IMR-90 (cell line): ENCODE measurements around the gene SLFN12L. TPM values are rescaled to one million over a fixed set of nuclear protein-coding genes. Genes with fewer than 3 reads are reported as not detected.
"Not testable (repeated sequence)": the region's sequence is repeated elsewhere in the genome, so short reads cannot be mapped to it uniquely, and the experiment has no call there.

Source experiments
- ATAC-seq: fragments of 200-7000 bp; cut with Tn5 transposase; 2 replicates; pipeline ENCODE4 v1.9.1; 2020; ENCODE audit warnings: low read depth, mild to moderate bottlenecking, moderate library complexity
- BruUV-seq: library from RNA; stranded (reverse); fragments of 400-500 nt; replicated peaks from 2 replicates; lab custom pipeline; 2021; lab: Mats Ljungman, UMichigan
- CTCF ChIA-PET: fragments of 300-600 bp; formaldehyde crosslinking; extraction: SDS; loops from one replicate; lab custom pipeline; 2021; ENCODE audit warnings: antibody characterized with exemption; lab: Yijun Ruan, JAX
- POLR2A ChIA-PET: fragments of 300-600 bp; sonication (Branson Sonifier 250); formaldehyde crosslinking; loops from one replicate; lab custom pipeline; 2022; ENCODE audit warnings: antibody characterized with exemption; ENCODE audit not compliant: unreplicated experiment; lab: Charles Lee
- DNase-seq: peaks from one replicate; pipeline ENCODE4 v3.0.0; 2013
- H2AFZ ChIP-seq: replicated peaks from 2 replicates; pipeline ENCODE3; 2013; ENCODE audit warnings: low read length, mild to moderate bottlenecking; ENCODE audit not compliant: poor library complexity
- H2AK5ac ChIP-seq: 2 replicates; pipeline ENCODE4 v1.6.1; 2013; ENCODE audit warnings: low read depth, low read length, inconsistent platforms
- H2AK9ac ChIP-seq: replicated peaks from 2 replicates; pipeline ENCODE3; 2013; ENCODE audit warnings: mild to moderate bottlenecking, low read depth, low read length, moderate library complexity; ENCODE audit not compliant: poor library complexity
- H2BK120ac ChIP-seq: 2 replicates; pipeline ENCODE4 v1.6.1; 2013; ENCODE audit warnings: low read depth, low read length, inconsistent platforms
- H2BK15ac ChIP-seq: 3 replicates; pipeline ENCODE4 v1.6.1; 2013; ENCODE audit warnings: low read depth, low read length, inconsistent platforms
- H2BK20ac ChIP-seq: 2 replicates; pipeline ENCODE4 v1.6.1; 2013; ENCODE audit warnings: low read depth, mild to moderate bottlenecking, inconsistent platforms, low read length, moderate library complexity
- H2BK5ac ChIP-seq: 2 replicates; pipeline ENCODE4 v1.6.1; 2013; ENCODE audit warnings: mild to moderate bottlenecking, low read depth, low read length, inconsistent platforms; ENCODE audit not compliant: poor library complexity, severe bottlenecking
- H3K14ac ChIP-seq: replicated peaks from 2 replicates; pipeline ENCODE4 v1.6.1; 2013; ENCODE audit warnings: low read depth, low read length, inconsistent platforms
- H3K18ac ChIP-seq: 2 replicates; pipeline ENCODE4 v1.6.1; 2013; ENCODE audit warnings: low read depth, low read length, control low read depth
- H3K23ac ChIP-seq: 2 replicates; pipeline ENCODE4 v1.6.1; 2013; ENCODE audit warnings: low read depth, low read length, inconsistent platforms
- H3K27ac ChIP-seq: 2 replicates; pipeline ENCODE4 v1.5.1; 2013; ENCODE audit warnings: mild to moderate bottlenecking, control low read depth, low read length; ENCODE audit not compliant: insufficient read depth
- H3K27me3 ChIP-seq: 2 replicates; pipeline ENCODE4 v1.6.1; 2013; ENCODE audit warnings: low read length; ENCODE audit not compliant: control insufficient read depth, insufficient read depth
- H3K36me3 ChIP-seq: 2 replicates; pipeline ENCODE4 v1.6.1; 2013; ENCODE audit warnings: low read length, mixed read lengths; ENCODE audit not compliant: control insufficient read depth, insufficient read depth
- H3K4ac ChIP-seq: 2 replicates; pipeline ENCODE4 v1.6.1; 2013; ENCODE audit warnings: low read depth, low read length, inconsistent platforms
- H3K4me1 ChIP-seq: 2 replicates; pipeline ENCODE4 v1.6.1; 2013; ENCODE audit warnings: low read length, mixed read lengths; ENCODE audit not compliant: control insufficient read depth, insufficient read depth
- H3K4me2 ChIP-seq: 2 replicates; pipeline ENCODE4 v1.6.1; 2013; ENCODE audit warnings: low read depth, mild to moderate bottlenecking, control low read depth, low read length, moderate library complexity
- H3K4me3 ChIP-seq: 2 replicates; pipeline ENCODE4 v1.5.1; 2013; ENCODE audit warnings: low read depth, mild to moderate bottlenecking, control low read depth, low read length, moderate library complexity; ENCODE audit not compliant: insufficient read depth
- H3K56ac ChIP-seq: 2 replicates; pipeline ENCODE4 v1.6.1; 2013; ENCODE audit warnings: low read length, inconsistent platforms; ENCODE audit not compliant: insufficient read depth; ENCODE audit errors: extremely low read depth
- H3K79me1 ChIP-seq, 2 experiments: 2 replicates each; pipeline ENCODE4 v1.6.1; 2013; ENCODE audit warnings: low read length in 2 of 2, inconsistent platforms in 1 of 2, low read depth in 1 of 2
- H3K9ac ChIP-seq: 2 replicates; pipeline ENCODE4 v1.6.1; 2013; ENCODE audit warnings: low read depth, low read length, control low read depth
- H3K9me1 ChIP-seq: 2 replicates; pipeline ENCODE4 v1.6.1; 2013; ENCODE audit warnings: low read length, inconsistent platforms; ENCODE audit not compliant: insufficient read depth
- H3K9me3 ChIP-seq: 2 replicates; pipeline ENCODE4 v1.6.1; 2013; ENCODE audit warnings: low read length; ENCODE audit not compliant: control insufficient read depth, insufficient read depth
- H4K20me1 ChIP-seq: 2 replicates; pipeline ENCODE4 v1.6.1; 2013; ENCODE audit warnings: low read length, inconsistent platforms; ENCODE audit not compliant: insufficient read depth
- H4K5ac ChIP-seq: 2 replicates; pipeline ENCODE4 v1.6.1; 2013; ENCODE audit warnings: mild to moderate bottlenecking, low read depth, low read length, control low read depth
- H4K8ac ChIP-seq, 2 experiments: 2 replicates each; pipeline ENCODE4 v1.6.1; 2013; ENCODE audit warnings: low read depth in 2 of 2, low read length in 2 of 2, control low read depth in 1 of 2, inconsistent platforms in 1 of 2
- H4K91ac ChIP-seq: 2 replicates; pipeline ENCODE4 v1.6.1; 2013; ENCODE audit warnings: low read depth, low read length, inconsistent platforms; ENCODE audit not compliant: insufficient read depth
- WGBS, 2 experiments: methylation state at CpG; one replicate each; pipeline versions ENCODE4 v1.1.5 to v1.1.7; 2013; ENCODE audit warnings: missing lambda C conversion rate in 2 of 2; ENCODE audit not compliant: insufficient read length in 1 of 2; ENCODE audit errors: extremely low coverage in 2 of 2; 5-methylcytosine and 5-hydroxymethylcytosine counted together
- dilution Hi-C: fragments of 300-500 bp; cut with HindIII; formaldehyde crosslinking; loops from one replicate; pipeline ENCODE4 v1.14.3; 2018; ENCODE audit warnings: low sequenced_read_pairs; ENCODE audit not compliant: unreplicated experiment
- in situ Hi-C: fragments of 300-500 bp; cut with MboI; formaldehyde crosslinking; loops from 3 replicates; pipeline ENCODE4 v1.14.3; 2019; ENCODE audit warnings: low sequenced_read_pairs, inconsistent platforms, mixed read lengths
- intact Hi-C: fragments of 100-400 bp; cut with micrococcal nuclease; formaldehyde crosslinking; loops from 2 replicates; pipeline ENCODE4 v1.10.0; 2022
- polyA plus RNA-seq, 3 experiments: library from polyadenylated mRNA; depleted of rRNA; stranded (reverse); fragments of >200 nt; gene quantifications; 2 replicates each; pipeline ENCODE4 v1.2.3, GENCODE V29; 2012; ENCODE audit warnings: low replicate concordance in 1 of 3
- total RNA-seq: library from RNA; depleted of rRNA; stranded (reverse); fragments of >200 nt; gene quantifications from 2 replicates; pipeline ENCODE4 v1.2.3, GENCODE V29; 2012

SLFN12L gene
- total and polyA plus RNA-seq, 2 of the 4 experiments (the other 2 are of a cell fraction) = 0.18 TPM; not detected in 1

DNA sequence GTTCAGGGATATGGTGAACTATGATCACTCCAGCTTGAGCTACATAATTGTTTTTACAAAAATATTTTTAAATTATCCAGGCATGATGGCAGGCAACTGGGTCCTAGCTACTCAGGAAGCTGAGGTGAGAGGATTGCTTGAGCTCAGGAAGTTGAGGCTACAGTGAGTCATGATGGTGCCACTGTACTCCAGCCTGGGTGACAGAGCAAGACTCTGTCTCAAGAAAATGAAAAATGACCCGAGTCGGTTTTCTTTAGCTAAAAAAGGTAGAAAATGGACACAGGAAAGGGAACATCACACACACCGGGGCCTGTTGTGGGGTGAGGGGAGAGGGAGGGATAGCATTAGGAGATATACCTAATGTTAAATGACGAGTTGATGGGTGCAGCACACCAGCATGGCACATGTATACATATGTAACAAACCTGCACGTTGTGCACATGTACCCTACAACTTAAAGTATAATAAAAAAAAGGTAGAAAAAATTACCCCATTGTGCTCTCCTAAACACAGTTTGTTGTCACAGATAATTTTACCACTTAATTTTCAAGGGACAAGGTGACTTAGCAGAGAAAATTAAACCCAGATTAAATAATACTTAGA lies 15.7 kb downstream of the SLFN12L start:
- H3K79me1 ChIP-seq, H4K20me1 ChIP-seq, dilution Hi-C loops, H2AK9ac ChIP-seq, CTCF ChIA-PET, BruUV-seq, H3K9me1 ChIP-seq, H4K91ac ChIP-seq, H2BK5ac ChIP-seq, H2BK15ac ChIP-seq, H3K36me3 ChIP-seq, H3K4ac ChIP-seq, H2AFZ ChIP-seq, H3K18ac ChIP-seq, H3K27ac ChIP-seq, H3K4me2 ChIP-seq, H2AK5ac ChIP-seq, DNase-seq, H3K14ac ChIP-seq, H3K4me1 ChIP-seq, H3K23ac ChIP-seq, H3K4me3 ChIP-seq, intact Hi-C loops, H4K8ac ChIP-seq, H3K56ac ChIP-seq, H3K9me3 ChIP-seq, H4K5ac ChIP-seq, H3K27me3 ChIP-seq, H3K9ac ChIP-seq, in situ Hi-C loops, H2BK20ac ChIP-seq, ATAC-seq, H2BK120ac ChIP-seq: not testable (repeated sequence)
- POLR2A ChIA-PET = interaction anchor here (0.6 kb wide), 2 partner anchors 51 to 175 kb away, joined by 5 read pairs; no protein-coding TSS in a partner anchor
- WGBS, 2 experiments = no CpG with 5 or more reads among the region's 5 CpGs
